Measurements from ENCODE around the gene TTLL10. TPM values are rescaled to one million over a fixed set of nuclear protein-coding genes. Genes with fewer than 3 reads are reported as not detected.

TTLL10 gene
- polyA plus RNA-seq, 1 donor (not counting 4 experiments of a cell fraction or from before 2014, with no cell fraction given) = not detected

DNA sequence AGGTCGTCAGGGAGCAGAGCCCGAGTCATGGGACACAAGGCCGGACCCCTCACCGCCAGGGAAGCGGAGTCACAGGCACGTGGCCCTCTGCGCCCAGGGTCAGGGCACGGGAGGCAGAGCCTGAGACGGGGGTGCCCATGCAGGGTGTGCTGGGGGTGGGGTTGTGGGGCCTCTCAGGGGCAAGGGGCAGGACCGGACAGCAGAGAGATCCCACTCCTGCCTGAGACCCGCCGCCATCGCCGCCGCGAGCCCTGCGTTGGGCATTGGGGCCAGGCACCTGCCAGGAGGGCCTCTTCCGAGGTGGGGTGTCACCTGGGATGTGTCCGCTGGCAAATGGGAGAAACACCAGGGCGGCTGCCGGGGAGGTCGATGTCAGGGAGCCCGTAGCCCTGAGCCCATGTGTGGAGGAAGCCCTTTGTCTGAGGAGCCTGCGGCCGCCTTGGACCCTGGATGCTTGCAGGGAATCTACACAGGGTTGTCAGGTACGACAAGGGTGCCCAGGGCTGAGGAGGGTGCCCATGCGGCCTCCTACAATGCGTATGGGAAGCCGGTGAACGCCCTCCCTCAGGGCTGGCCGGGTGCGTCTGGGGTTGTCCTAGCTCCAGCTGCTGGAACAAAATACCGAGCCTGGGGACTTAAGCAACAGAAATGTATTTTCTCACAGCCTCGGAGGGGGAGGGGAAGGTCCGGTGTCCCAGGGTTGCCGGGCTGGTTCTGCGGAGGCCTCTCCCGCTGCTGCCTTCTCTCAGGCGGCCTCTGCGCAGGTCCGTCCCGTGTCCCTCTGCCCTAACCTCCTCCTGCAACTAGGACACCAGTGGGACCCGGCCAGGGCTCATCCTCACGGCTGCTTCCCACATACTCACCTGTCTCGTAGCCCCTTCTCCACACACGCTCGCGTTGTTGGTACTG is 41.4 kb upstream of the TTLL10 start:
- no peaks in the 10 kb centered on the region for H3K4me1 ChIP-seq (ENCODE audit: control insufficient read depth, extremely low read depth, insufficient read depth, low read length)
- H3K9me1 ChIP-seq (ENCODE audit: control insufficient read depth, extremely low read depth, insufficient read depth, low read length) = no peaks in the 10 kb centered on the region
- H2AFZ ChIP-seq (ENCODE audit: control insufficient read depth, low read length) = no peak overlapping the region
- no peak overlapping the region for H3K9ac ChIP-seq (ENCODE audit: control insufficient read depth, extremely low read depth, insufficient read depth, low read length)
- H3K27ac ChIP-seq (ENCODE audit: control insufficient read depth, insufficient read depth, low read length) = no peak overlapping the region
- H3K36me3 ChIP-seq (ENCODE audit: control insufficient read depth in 2 of 2, extremely low read depth in 1 of 2, insufficient read depth in 2 of 2, low read length in 2 of 2) = no peaks in the 10 kb centered on the region
- dilution Hi-C loops (cut with MboI; ENCODE audit: extremely low pct_ligation_motif_present, low sequenced_read_pairs) = no loop called here
- no peak overlapping the region for H3K4me3 ChIP-seq (ENCODE audit: control insufficient read depth in 2 of 3, extremely low read depth in 1 of 3, insufficient read depth in 2 of 3, low read depth in 1 of 3, low read length in 3 of 3)
- H3K9me3 ChIP-seq (ENCODE audit: control insufficient read depth, low read depth, low read length) = no peaks in the 10 kb centered on the region
- TF ChIP-seq, protein P1, sequence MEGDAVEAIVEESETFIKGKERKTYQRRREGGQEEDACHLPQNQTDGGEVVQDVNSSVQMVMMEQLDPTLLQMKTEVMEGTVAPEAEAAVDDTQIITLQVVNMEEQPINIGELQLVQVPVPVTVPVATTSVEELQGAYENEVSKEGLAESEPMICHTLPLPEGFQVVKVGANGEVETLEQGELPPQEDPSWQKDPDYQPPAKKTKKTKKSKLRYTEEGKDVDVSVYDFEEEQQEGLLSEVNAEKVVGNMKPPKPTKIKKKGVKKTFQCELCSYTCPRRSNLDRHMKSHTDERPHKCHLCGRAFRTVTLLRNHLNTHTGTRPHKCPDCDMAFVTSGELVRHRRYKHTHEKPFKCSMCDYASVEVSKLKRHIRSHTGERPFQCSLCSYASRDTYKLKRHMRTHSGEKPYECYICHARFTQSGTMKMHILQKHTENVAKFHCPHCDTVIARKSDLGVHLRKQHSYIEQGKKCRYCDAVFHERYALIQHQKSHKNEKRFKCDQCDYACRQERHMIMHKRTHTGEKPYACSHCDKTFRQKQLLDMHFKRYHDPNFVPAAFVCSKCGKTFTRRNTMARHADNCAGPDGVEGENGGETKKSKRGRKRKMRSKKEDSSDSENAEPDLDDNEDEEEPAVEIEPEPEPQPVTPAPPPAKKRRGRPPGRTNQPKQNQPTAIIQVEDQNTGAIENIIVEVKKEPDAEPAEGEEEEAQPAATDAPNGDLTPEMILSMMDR (optimal IDR thresholded peaks at IDR 0.05 in 1 of 3, IDR thresholded peaks at IDR 0.05 in 1 of 3, conservative IDR thresholded peaks at IDR 0.05 in 1 of 3; ENCODE audit: extremely low read depth in 1 of 3, insufficient read depth in 2 of 3, low read length in 3 of 3) = no peak
- no peak for TF ChIP-seq EZH2 (IDR thresholded peaks at IDR 0.05; ENCODE audit: low read length)
- H3K4me2 ChIP-seq (ENCODE audit: control insufficient read depth, extremely low read depth, insufficient read depth, low read depth, low read length) = no peak overlapping the region
- no peaks in the 10 kb centered on the region for H3K79me2 ChIP-seq (ENCODE audit: control insufficient read depth, insufficient read depth, low read length)
- DNase-seq (ENCODE audit: low read depth, low spot score) (no peak), FAIRE-seq (no peak)
- peaks cover 26% of the 10 kb centered on the region for H3K27me3 ChIP-seq (ENCODE audit: control insufficient read depth, extremely low read depth, insufficient read depth, low read length)
- no peaks in the 10 kb centered on the region for H4K20me1 ChIP-seq (ENCODE audit: control insufficient read depth, extremely low read depth, insufficient read depth, low read length)

GRCh38 chr1:1132956-1133750 is 40.5 kb upstream of the TTLL10 start:
- dilution Hi-C loops (cut with MboI; ENCODE audit: extremely low pct_ligation_motif_present, low sequenced_read_pairs) = no loop called here
- H4K20me1 ChIP-seq (ENCODE audit: control insufficient read depth, extremely low read depth, insufficient read depth, low read length) = no peaks in the 10 kb centered on the region
- no peaks in the 10 kb centered on the region for H3K79me2 ChIP-seq (ENCODE audit: control insufficient read depth, insufficient read depth, low read length)
- no peak overlapping the region for H2AFZ ChIP-seq (ENCODE audit: control insufficient read depth, low read length)
- FAIRE-seq (no peak), DNase-seq (ENCODE audit: low read depth, low spot score) (no peak)
- TF ChIP-seq, protein P1 (optimal IDR thresholded peaks at IDR 0.05 in 1 of 3, IDR thresholded peaks at IDR 0.05 in 1 of 3, conservative IDR thresholded peaks at IDR 0.05 in 1 of 3; ENCODE audit: extremely low read depth in 1 of 3, insufficient read depth in 2 of 3, low read length in 3 of 3) = no peak
- TF ChIP-seq EZH2 (IDR thresholded peaks at IDR 0.05; ENCODE audit: low read length) = no peak
- H3K9ac ChIP-seq (ENCODE audit: control insufficient read depth, extremely low read depth, insufficient read depth, low read length) = no peak overlapping the region
- no peak overlapping the region for H3K4me2 ChIP-seq (ENCODE audit: control insufficient read depth, extremely low read depth, insufficient read depth, low read depth, low read length)
- H3K27ac ChIP-seq (ENCODE audit: control insufficient read depth, insufficient read depth, low read length) = no peak overlapping the region
- no peaks in the 10 kb centered on the region for H3K36me3 ChIP-seq (ENCODE audit: control insufficient read depth in 2 of 2, extremely low read depth in 1 of 2, insufficient read depth in 2 of 2, low read length in 2 of 2)
- peaks cover 32% of the 10 kb centered on the region for H3K27me3 ChIP-seq (ENCODE audit: control insufficient read depth, extremely low read depth, insufficient read depth, low read length)
- H3K4me1 ChIP-seq (ENCODE audit: control insufficient read depth, extremely low read depth, insufficient read depth, low read length) = no peaks in the 10 kb centered on the region
- H3K4me3 ChIP-seq (ENCODE audit: control insufficient read depth in 2 of 3, extremely low read depth in 1 of 3, insufficient read depth in 2 of 3, low read depth in 1 of 3, low read length in 3 of 3) = no peak overlapping the region
- no peaks in the 10 kb centered on the region for H3K9me3 ChIP-seq (ENCODE audit: control insufficient read depth, low read depth, low read length)
- no peaks in the 10 kb centered on the region for H3K9me1 ChIP-seq (ENCODE audit: control insufficient read depth, extremely low read depth, insufficient read depth, low read length)

Data from keratinocyte (primary cell).